GM12891 (cell line): ENCODE data around the gene ARID3C.
"Not testable (repeated sequence)": the region's sequence is repeated elsewhere in the genome, so short reads cannot be mapped to it uniquely, and the experiment has no call there.

Experiments used
- DNase-seq: peaks from one replicate; pipeline ENCODE4 v3.0.0; 2011; ENCODE audit warnings: low spot score; ENCODE audit not compliant: insufficient read length
- FAIRE-seq: peaks from 2 replicates; lab custom pipeline; 2011; peaks lifted over from hg19 to GRCh38; lab: Jason Lieb, UNC
- PAX5 ChIP-seq: IDR thresholded peaks from 2 replicates; pipeline ENCODE4 v1.6.1; 2011; ENCODE audit warnings: low read length, moderate library complexity, mild to moderate bottlenecking; ENCODE audit not compliant: insufficient read depth, severe bottlenecking
- POLR2A ChIP-seq: IDR thresholded peaks from 2 replicates; pipeline ENCODE4 v1.6.1; 2011; ENCODE audit warnings: low read depth, low read length, control low read depth
- POLR2AphosphoS5 ChIP-seq: IDR thresholded peaks from 2 replicates; pipeline ENCODE4 v1.6.1; 2011; ENCODE audit warnings: low read depth, low read length, control low read depth
- POU2F2 ChIP-seq: IDR thresholded peaks from 2 replicates; pipeline ENCODE4 v1.6.1; 2011; ENCODE audit warnings: low read depth, mild to moderate bottlenecking, control low read depth, low read length, moderate library complexity
- SPI1 ChIP-seq: IDR thresholded peaks from 2 replicates; pipeline ENCODE4 v1.6.1; 2011; ENCODE audit warnings: low read depth, low read length, control low read depth
- TAF1 ChIP-seq: IDR thresholded peaks from 2 replicates; pipeline ENCODE4 v1.6.1; 2011; ENCODE audit warnings: low read depth, low read length, control low read depth

The ARID3C gene

DNA sequence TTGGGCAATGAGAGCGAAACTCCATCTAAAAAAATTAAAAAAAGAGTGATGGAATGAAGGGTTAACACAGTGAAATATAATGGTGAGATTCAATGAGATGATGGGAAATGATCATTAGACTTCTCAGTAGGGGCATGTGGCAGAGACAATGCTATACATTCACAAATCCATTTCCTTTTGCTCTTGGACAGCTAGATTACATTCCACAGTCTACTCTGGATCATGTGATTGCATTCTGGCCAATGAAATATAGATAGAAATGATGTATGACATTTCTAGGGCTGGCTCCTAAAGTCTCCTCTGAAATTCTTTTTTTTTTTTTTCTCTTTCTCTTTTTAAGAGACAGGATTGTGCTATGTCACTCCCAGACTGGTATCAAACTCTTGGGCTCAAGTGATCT, 13.8 kb upstream of the ARID3C start:
- no peak for DNase-seq
- TF ChIP-seq POLR2A (no peak), POU2F2 (no peak), TAF1 (no peak), SPI1 (no peak), POLR2AphosphoS5 (no peak)
- FAIRE-seq = no peak

DNA sequence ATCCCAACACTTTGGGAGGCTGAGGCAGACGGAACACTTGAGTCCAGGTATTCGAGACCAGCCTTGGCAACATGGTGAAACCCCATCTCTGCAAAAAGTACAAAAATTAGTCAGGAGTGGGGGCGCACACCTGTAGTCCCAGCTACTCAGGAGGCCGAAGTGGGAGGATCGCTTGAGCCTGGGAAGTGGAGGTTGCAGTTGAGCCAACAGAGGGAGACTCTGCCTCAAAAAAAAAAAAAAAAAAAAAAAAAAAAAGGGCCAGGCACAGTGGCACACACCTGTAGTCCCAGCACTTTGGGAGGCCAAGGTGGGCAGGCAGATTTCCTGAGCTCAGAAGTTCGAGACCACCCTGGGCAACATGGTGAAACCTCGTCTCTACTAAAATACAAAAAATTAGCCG, 10.5 kb upstream of the ARID3C start:
- not testable (repeated sequence) for FAIRE-seq, DNase-seq

DNA sequence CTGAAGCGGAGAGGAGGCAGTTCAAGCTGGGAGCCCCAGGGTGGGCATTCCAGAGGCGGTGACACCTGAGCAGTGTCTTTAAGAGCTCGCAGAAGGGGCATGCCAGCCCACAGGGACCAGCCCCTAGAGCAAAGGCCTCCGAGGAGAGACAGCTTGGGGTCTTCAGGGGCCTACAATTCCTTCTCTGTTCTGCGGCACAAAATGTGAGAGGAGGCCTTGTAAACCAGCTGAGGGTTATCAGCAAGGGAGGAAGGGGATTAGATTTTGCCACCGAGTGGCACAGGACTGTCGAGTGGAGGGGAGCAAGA, 9.2 kb upstream of the ARID3C start:
- FAIRE-seq (peak; percentile 35), DNase-seq (no peak)
- TF ChIP-seq POLR2A (no peak), POLR2AphosphoS5 (no peak; the same call in 1 of the 2 replicates)

DNA sequence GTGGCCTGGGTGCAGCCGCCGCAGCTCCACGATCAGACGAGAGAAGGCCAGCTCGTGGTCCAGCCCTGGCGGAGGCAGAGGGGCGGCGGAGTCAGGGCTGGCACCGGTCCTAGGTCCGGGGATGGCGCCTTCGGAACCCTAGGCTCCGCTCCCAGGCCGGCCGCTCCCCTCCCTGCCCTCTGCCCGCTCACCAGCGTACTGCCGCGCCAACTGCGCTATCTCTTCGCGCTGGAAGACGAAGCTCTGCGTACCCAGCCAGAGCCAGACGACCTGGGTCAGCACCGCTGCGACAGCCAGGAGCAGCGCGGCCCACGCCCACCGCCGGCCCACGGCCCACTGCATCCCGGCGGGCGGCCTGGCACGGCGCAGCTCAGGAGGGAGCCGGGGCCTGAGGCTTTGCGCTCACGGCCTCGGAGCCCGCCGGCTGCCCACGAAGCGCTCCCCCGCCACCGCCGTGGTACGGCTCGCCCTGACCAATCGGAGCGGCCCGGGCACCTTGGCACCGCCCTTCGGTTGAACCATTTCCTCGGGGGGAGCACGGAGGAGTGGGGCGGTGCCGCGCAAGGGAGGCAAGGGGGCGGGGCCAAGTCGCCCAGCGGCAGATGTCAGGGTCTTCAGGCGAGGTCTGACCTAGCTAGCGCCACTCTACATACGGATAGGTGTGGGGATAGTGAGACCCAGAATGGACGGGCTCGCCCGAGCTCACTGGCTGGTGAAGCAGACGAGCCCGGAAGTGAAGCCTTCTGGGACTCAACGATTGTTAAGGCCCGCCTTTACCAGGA, 8.7 kb upstream of the ARID3C start, which contains the start of gene SIGMAR1:
Gene SIGMAR1 (minus strand): TSS at position 432 of the 782 bp plus-strand sequence. CDS start 90 bp downstream, at position 342.
- FAIRE-seq (peak; percentile 93), DNase-seq (peak; percentile 92)
- TF ChIP-seq POLR2AphosphoS5 = peak; percentile 39; the same call in 1 of the 2 replicates
- peak; percentile 47; the same call in 1 of the 2 replicates for TF ChIP-seq POLR2A
- no peak for TF ChIP-seq TAF1

DNA sequence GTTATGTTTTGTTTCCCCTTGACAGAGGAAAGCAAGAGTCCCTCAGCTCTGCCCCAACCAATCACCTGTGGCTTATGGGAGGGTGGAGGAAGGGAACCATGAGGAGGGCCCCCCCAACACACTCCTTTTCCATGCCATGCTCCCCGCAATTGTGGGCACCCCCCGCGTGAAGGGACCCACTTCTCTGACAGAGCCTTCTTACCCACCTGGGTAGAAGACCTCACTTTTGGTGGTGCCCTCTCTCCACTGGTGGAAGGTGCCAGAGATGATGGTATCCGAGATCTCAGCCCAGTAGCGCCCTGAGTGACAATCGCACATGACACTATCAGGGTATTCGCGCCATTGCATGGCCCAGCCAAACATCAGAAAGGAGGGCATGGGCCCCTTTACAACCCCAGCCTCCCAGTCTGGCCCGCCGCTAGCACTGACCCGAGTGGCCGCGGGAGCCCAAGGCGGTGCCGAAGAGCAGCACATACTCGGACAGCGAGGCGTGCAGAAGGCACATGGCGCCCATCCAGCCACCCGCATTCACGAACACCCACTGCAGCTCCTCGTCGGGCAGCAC, 8.0 kb upstream of the ARID3C start:
- FAIRE-seq = no peak
- DNase-seq = no peak
- no peak for TF ChIP-seq SPI1
- TF ChIP-seq POLR2AphosphoS5 = no peak

DNA sequence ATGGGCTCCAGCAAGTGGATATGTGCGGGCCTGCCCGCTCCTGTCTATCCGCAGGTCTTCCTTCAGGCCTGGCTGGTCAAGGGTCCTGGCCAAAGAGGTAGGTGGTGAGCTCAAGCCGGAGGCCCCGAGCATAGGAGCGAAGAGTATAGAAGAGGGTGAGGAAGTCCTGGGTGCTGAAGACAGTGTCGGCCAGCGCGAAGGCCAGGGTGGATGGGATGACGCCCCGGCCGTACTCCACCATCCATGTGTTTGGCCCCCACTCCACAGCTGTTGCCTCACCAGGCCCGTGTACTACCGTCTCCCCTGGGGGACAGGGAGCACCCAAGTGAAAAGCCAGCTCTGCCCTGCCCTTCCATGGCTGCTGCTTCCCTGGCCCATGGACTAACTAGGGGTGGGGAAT, 6.7 kb upstream of the ARID3C start:
- no peak for DNase-seq
- FAIRE-seq = no peak
- no peak for TF ChIP-seq SPI1
- TF ChIP-seq TAF1 = no peak
- no peak for TF ChIP-seq POU2F2
- TF ChIP-seq POLR2AphosphoS5 = no peak
- TF ChIP-seq PAX5 = no peak
- no peak for TF ChIP-seq POLR2A

DNA sequence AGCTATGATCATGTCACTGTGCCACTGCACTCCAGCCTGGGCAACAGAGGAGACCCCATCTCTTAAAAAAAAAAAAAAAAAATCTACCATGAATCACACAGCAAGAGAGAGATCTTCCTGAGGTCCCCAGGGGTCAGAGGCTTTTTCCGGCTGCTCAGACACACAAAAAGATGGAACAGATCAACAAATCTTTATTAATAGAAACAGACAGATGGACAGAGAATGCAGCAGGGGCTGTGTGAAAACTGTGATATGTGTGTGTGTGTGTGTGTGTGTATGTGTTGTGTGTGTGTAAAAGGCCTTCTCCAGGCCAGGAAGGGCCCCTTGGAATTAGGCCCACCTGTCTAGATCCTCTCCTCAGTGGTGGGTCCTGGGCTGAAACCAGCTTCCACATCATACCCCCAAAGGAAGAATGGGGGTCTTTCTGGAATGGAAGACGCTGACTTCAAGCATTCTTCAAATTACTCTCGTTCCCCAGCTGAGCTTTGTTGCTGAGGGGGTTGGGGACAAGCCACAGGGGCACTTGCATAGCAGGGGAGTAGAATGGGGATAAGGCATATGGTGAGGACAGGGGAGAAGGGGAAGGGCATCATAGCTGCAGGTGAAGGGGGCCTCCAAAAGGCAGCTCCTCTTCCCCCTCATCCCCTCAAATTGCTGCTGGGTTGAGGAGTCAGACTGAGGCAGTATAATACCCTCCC, 5.8 kb upstream of the ARID3C start:
- TF ChIP-seq POLR2AphosphoS5 (no peak), SPI1 (no peak), PAX5 (no peak), TAF1 (no peak), POU2F2 (no peak), POLR2A (no peak)
- DNase-seq = no peak
- no peak for FAIRE-seq

DNA sequence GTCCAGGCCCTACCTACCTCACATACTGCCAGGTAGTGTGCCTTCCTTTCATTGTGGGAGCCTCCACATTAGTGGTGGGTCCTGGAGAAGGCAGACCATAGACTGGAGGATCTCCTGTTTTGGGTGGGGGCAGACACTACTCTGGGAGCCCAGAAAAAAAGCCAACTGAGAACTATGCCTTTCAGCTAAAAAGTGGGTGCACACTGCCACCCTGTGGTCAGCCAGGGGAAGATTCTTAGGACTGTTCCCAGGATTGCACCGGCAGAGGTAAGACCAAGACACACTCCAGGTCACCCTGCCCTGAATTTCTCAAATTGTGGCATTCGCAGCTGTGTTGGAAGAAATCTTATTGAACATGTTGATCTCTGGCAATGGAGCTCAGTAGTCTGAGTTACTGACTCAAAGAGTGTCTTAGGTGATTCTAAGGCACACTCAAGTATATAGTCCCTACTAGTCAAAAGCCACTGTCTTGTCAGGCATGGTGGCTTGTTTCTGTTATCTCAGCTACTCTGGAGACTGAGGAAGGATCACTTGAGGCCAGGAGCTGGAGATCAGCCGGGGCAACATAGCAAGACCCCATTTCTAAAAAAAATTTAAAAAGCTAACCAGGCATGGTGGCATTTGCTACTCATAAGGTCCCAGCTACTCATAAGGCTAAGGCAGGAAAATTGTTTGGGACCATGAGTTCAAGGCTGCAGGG, 5.1 kb upstream of the ARID3C start:
- DNase-seq (no peak), FAIRE-seq (peak; percentile 90)
- TF ChIP-seq POLR2AphosphoS5 = no peak
- TF ChIP-seq PAX5 = no peak
- no peak for TF ChIP-seq POU2F2
- no peak for TF ChIP-seq POLR2A

DNA sequence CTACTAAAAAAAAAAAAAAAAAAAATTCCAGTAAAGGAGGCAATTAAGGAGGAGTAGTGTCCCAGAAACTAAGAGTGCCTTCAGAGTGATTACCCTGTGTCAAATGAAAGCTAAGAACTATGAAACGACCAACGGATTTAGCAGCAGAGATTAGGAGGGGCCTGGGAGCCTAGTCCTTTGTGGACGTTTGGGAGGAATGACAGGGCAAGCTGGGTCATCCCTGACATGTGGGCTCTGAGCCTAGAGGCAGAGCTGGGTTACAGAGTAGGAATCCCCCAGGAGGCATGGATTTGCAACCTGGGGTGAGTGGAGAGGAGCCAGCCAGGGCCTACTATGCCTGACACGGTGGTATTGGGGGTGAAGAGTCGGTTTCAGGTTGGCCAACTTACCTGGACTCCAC, 4.3 kb upstream of the ARID3C start:
- TF ChIP-seq SPI1 (no peak), PAX5 (no peak)
- FAIRE-seq (no peak), DNase-seq (no peak)

DNA sequence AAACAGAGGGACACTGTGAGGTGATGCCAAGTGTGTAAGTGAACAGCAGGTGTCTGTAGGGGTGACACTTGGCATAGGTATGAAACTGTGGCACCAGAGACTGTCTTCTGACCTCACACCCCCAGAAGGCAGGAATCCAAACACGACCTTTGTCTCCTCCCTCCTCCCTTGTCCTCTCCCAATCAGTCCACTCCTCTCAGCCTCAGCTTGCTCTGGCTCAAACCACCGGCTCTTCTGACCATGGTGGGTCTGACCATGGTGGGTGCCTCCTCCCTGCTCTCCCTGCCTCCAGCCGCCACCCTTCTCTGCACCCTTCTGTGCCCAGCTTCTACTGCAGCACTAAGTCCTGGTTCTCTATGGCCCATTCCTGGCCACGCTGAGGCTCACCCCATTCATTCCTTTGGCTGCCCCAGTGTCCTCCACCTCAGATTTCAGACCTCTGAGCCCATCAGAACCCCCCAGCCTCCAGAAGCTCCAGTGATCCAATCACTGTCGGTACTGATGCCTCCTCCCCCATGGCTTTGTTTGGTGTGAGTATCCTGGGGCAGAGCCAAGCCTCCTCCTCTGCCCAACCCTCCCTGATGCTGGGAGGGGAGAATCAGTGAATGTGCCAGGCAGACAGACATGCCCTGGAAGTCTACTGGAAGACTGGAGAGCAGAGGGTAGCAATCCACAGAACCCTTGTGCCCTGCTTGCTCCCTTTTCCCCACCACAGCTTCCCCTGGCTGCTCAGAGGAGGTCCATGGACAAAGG, 1.7 kb upstream of the ARID3C start:
- no peak for DNase-seq
- TF ChIP-seq POLR2AphosphoS5 (no peak), PAX5 (no peak), POLR2A (no peak), TAF1 (no peak), SPI1 (no peak), POU2F2 (no peak)
- FAIRE-seq = no peak
